GM12878 (cell line): ENCODE measurements around the gene IFIT2. TPM values are rescaled to one million over a fixed set of nuclear protein-coding genes. Genes with fewer than 3 reads are reported as not detected.

Experiments used
- ATAC-seq: fragments of 200-7000 bp; cut with Tn5 transposase; 3 replicates; pipeline ENCODE4 v1.9.1; 2020; ENCODE audit warnings: mild to moderate bottlenecking, moderate library complexity
- BruUV-seq: library from RNA; stranded (reverse); fragments of 400-500 nt; replicated peaks from 2 replicates; lab custom pipeline; 2021; lab: Mats Ljungman, UMichigan
- CTCF ChIA-PET: fragments of 300-600 bp; sonication (Branson Sonifier 250); formaldehyde crosslinking; extraction: SDS; loops from one replicate; lab custom pipeline; 2021; ENCODE audit warnings: inconsistent platforms; lab: Yijun Ruan, JAX
- POLR2A ChIA-PET: fragments of 350-600 bp; formaldehyde crosslinking; extraction: SDS; loops from one replicate; lab custom pipeline; 2021; ENCODE audit warnings: inconsistent platforms; lab: Charles Lee
- RAD21 ChIA-PET: fragments of 300-600 bp; sonication (Branson Sonifier 250); formaldehyde crosslinking; loops from one replicate; lab custom pipeline; 2023; ENCODE audit warnings: antibody characterized with exemption; ENCODE audit not compliant: unreplicated experiment; lab: Charles Lee
- SMC1A ChIA-PET: fragments of 300-600 bp; sonication (Branson Sonifier 250); formaldehyde crosslinking; loops from one replicate; lab custom pipeline; 2023; ENCODE audit not compliant: unreplicated experiment, uncharacterized antibody; lab: Charles Lee
- DNase-seq: peaks from one replicate; pipeline ENCODE4 v3.0.0-alpha.2; 2011; ENCODE audit warnings: low read depth, low spot score
- FAIRE-seq: peaks from 3 replicates; lab custom pipeline; 2011; peaks lifted over from hg19 to GRCh38; lab: Jason Lieb, UNC
- H2AFZ ChIP-seq: 2 replicates; pipeline ENCODE4 v1.6.0; 2011; ENCODE audit warnings: low read depth, low read length, control low read depth; ENCODE audit not compliant: control insufficient read depth
- H3K27ac ChIP-seq: 2 replicates; pipeline ENCODE4 v1.5.1; 2011; ENCODE audit warnings: control low read depth; ENCODE audit not compliant: control insufficient read depth, insufficient read depth
- H3K27me3 ChIP-seq, 2 experiments: replicated peaks in 1 of 2; 2 replicates each; pipeline versions ENCODE4 v1.6.0 to v1.6.1; 2011; ENCODE audit warnings: low read length in 1 of 2; ENCODE audit not compliant: control insufficient read depth in 2 of 2, insufficient read depth in 2 of 2
- H3K36me3 ChIP-seq, 2 experiments: 2 replicates each; pipeline ENCODE4 v1.5.1; 2011; ENCODE audit warnings: low read length in 1 of 2; ENCODE audit not compliant: control insufficient read depth in 2 of 2, insufficient read depth in 2 of 2
- H3K4me1 ChIP-seq: 2 replicates; pipeline ENCODE4 v1.6.1; 2011; ENCODE audit warnings: mild to moderate bottlenecking, low read length, moderate library complexity, mixed read lengths; ENCODE audit not compliant: control insufficient read depth, insufficient read depth
- H3K4me2 ChIP-seq: 2 replicates; pipeline ENCODE4 v1.6.0; 2011; ENCODE audit warnings: control low read depth; ENCODE audit not compliant: control insufficient read depth, insufficient read depth
- H3K4me3 ChIP-seq: fragments of 200-600 bp; sonication (generic); 2 replicates; pipeline ENCODE4 v1.5.1; 2016
- H3K79me2 ChIP-seq: 2 replicates; pipeline ENCODE4 v1.6.0; 2011; ENCODE audit warnings: low read length; ENCODE audit not compliant: control insufficient read depth, insufficient read depth
- H3K9ac ChIP-seq: 2 replicates; pipeline ENCODE4 v1.8.0; 2011; ENCODE audit warnings: low read length, control low read depth, mixed read lengths; ENCODE audit not compliant: control insufficient read depth, insufficient read depth
- H3K9me3 ChIP-seq: replicated peaks from 3 replicates; pipeline ENCODE4 v1.5.1; 2011; ENCODE audit warnings: mild to moderate bottlenecking, low read length; ENCODE audit not compliant: control insufficient read depth, insufficient read depth
- H4K20me1 ChIP-seq: 2 replicates; pipeline ENCODE4 v1.6.0; 2011; ENCODE audit not compliant: control insufficient read depth, insufficient read depth
- CHD2 ChIP-seq: IDR thresholded peaks from 2 replicates; pipeline ENCODE4 v1.6.1; 2011; ENCODE audit warnings: low read depth, low read length, improper control_type of control experiment, borderline replicate concordance
- FOS ChIP-seq: IDR thresholded peaks from 3 replicates; pipeline ENCODE4 v1.6.1; 2011; ENCODE audit warnings: borderline replicate concordance; ENCODE audit not compliant: insufficient read length; ENCODE audit errors: extremely low read depth
- HCFC1 ChIP-seq: fragments of 150-350 bp; IDR thresholded peaks from 2 replicates; pipeline ENCODE4 v1.6.1; 2014; ENCODE audit warnings: low read length
- HDAC2 ChIP-seq: fragments of 200-600 bp; sonication (generic); IDR thresholded peaks from 2 replicates; pipeline ENCODE4 v1.6.1; 2017
- MAX ChIP-seq: IDR thresholded peaks from 2 replicates; pipeline ENCODE4 v1.6.1; 2012; ENCODE audit warnings: low read depth, low read length, improper control_type of control experiment
- NR2F1 ChIP-seq: fragments of 450-650 bp; conservative IDR thresholded peaks from 2 replicates; pipeline ENCODE4 v1.6.1; 2017; ENCODE audit warnings: mild to moderate bottlenecking
- NRF1 ChIP-seq: conservative IDR thresholded peaks from 2 replicates; pipeline ENCODE4 v1.6.1; 2011; ENCODE audit warnings: mild to moderate bottlenecking, low read depth, low read length, improper control_type of control experiment
- PML ChIP-seq: IDR thresholded peaks from 2 replicates; pipeline ENCODE4 v1.6.1; 2012; ENCODE audit warnings: low read length, inconsistent platforms
- POU2F2 ChIP-seq: IDR thresholded peaks from 3 replicates; pipeline ENCODE4 v1.6.1; 2011; ENCODE audit warnings: low read depth, mild to moderate bottlenecking, low read length, borderline replicate concordance
- RAD21 ChIP-seq: IDR thresholded peaks from 2 replicates; pipeline ENCODE4 v1.6.1; 2011; ENCODE audit warnings: mild to moderate bottlenecking, low read depth, low read length, moderate library complexity; ENCODE audit not compliant: insufficient read depth
- RBBP5 ChIP-seq: fragments of 200-600 bp; sonication (generic); conservative IDR thresholded peaks from 2 replicates; pipeline ENCODE4 v1.6.1; 2016
- ZBTB11 ChIP-seq: fragments of 450-650 bp; formaldehyde crosslinking; IDR thresholded peaks from 2 replicates; pipeline ENCODE4 v1.5.0; 2022; ENCODE audit warnings: mild to moderate bottlenecking, missing genetic modification characterization
- ZNF217 ChIP-seq: fragments of 450-650 bp; IDR thresholded peaks from 2 replicates; pipeline ENCODE4 v1.6.1; 2017; ENCODE audit warnings: antibody characterized with exemption, mild to moderate bottlenecking
- WGBS: methylation state at CpG from one replicate; pipeline ENCODE4 v1.1.6; 2016; ENCODE audit warnings: low lambda C conversion rate; ENCODE audit not compliant: insufficient replicate concordance, insufficient coverage; ENCODE audit errors: missing lambda C conversion rate; 5-methylcytosine and 5-hydroxymethylcytosine counted together
- in situ Hi-C: fragments of 300-500 bp; cut with MboI; formaldehyde crosslinking; loops from 9 replicates; pipeline ENCODE4 v1.14.3; 2018; ENCODE audit warnings: mixed read lengths
- intact Hi-C: fragments of 100-400 bp; cut with micrococcal nuclease; formaldehyde crosslinking; loops from one replicate; pipeline ENCODE4 v1.14.2; 2022; ENCODE audit not compliant: unreplicated experiment
- polyA plus RNA-seq, 11 experiments: library from polyadenylated mRNA; depleted of rRNA in 4 of 11; unstranded in 6 of 11; stranded (reverse) in 5 of 11; fragments of >200 nt; fragmentation: Nextera tagmentation in 4 of 11; fragmentation: Illumina TruSeq in 1 of 11; extraction: Ambion mirVana in 4 of 11; extraction: Trizol in 1 of 11; gene quantifications; 1 replicate in 1 of 11; 2 replicates in 10 of 11; pipeline versions ENCODE4 v1.2.1 to v1.2.3, GENCODE V29; 2011 to 2016; ENCODE audit warnings: inconsistent platforms in 2 of 11, missing spikeins in 2 of 11, low read depth in 1 of 11
- total RNA-seq, 4 experiments: library from RNA; depleted of rRNA in 3 of 4; stranded (reverse); fragments of >200 nt in 3 of 4; fragmentation: Illumina TruSeq in 1 of 4; extraction: Trizol in 1 of 4; gene quantifications; 2 replicates each; pipeline versions ENCODE4 v1.2.1 to v1.2.3, GENCODE V29; 2013 to 2021
- TF ChIP-seq, protein P1 (sequence below): fragments of 450-650 bp; IDR thresholded peaks from 2 replicates; pipeline ENCODE4 v1.6.1; 2016; ENCODE audit warnings: mild to moderate bottlenecking, moderate library complexity, borderline replicate concordance

IFIT2 gene
- total and polyA plus RNA-seq, 10 of the 15 experiments (the other 5 are each of a cell fraction or from before 2014, with no cell fraction given), result 5.2 to 14.8 (median 9.7) TPM

GRCh38 chr10:89351780-89352597, 50.1 kb downstream of the IFIT2 start:
- SMC1A ChIA-PET, result interaction anchor here (0.6 to 8.3 kb wide), 10 partner anchors 9 to 134 kb away, joined by 3 to 97 read pairs (median 4); no protein-coding TSS in a partner anchor
- RAD21 ChIA-PET, result interaction anchor here (0.9 to 3.1 kb wide), 6 partner anchors 11 to 109 kb away, joined by 3 to 38 read pairs (median 8); partner anchors contain the start of gene IFIT2
- WGBS, result 47% methylated on average over 12 of the region's 12 CpGs
- in situ Hi-C loops, result no loop called here
- Histone ChIP-seq H3K4me3 (no peak overlapping the region), H3K9me3 (no peaks in the 10 kb centered on the region), H3K9ac (no peak overlapping the region), H3K27ac (peak overlapping the region; percentile 51), H3K4me2 (peak overlapping the region; percentile 81), H4K20me1 (no peaks in the 10 kb centered on the region), H3K79me2 (no peaks in the 10 kb centered on the region), H3K4me1 (peaks cover 44% of the 10 kb centered on the region), H3K27me3 (no peaks in the 10 kb centered on the region), H2AFZ (no peak overlapping the region; the same call in 1 of the 2 replicates), H3K36me3 (no peaks in the 10 kb centered on the region)
- DNase-seq (no peak), ATAC-seq (peak; percentile 84), FAIRE-seq (peak; percentile 80)
- CTCF ChIA-PET, result interaction anchor here (0.8 to 3.5 kb wide), 7 partner anchors 11 to 67 kb away, joined by 3 to 34 read pairs (median 5); partner anchors contain the start of gene IFIT2
- intact Hi-C loops, result loop anchor here (1.0 kb wide), 1 partner anchor 17 kb away; no protein-coding TSS in a partner anchor
- POLR2A ChIA-PET, result interaction anchor here (0.5 to 1.4 kb wide), 8 partner anchors 10 to 351 kb away, joined by 3 to 6 read pairs (median 4); partner anchors contain the start of gene IFIT5
- BruUV-seq, result no TSS peak
- TF ChIP-seq HDAC2, result no peak
- TF ChIP-seq POU2F2, result peak; percentile 78; the same call in 2 of the 3 replicates
- no peak for TF ChIP-seq ZNF217
- TF ChIP-seq, protein P1, sequence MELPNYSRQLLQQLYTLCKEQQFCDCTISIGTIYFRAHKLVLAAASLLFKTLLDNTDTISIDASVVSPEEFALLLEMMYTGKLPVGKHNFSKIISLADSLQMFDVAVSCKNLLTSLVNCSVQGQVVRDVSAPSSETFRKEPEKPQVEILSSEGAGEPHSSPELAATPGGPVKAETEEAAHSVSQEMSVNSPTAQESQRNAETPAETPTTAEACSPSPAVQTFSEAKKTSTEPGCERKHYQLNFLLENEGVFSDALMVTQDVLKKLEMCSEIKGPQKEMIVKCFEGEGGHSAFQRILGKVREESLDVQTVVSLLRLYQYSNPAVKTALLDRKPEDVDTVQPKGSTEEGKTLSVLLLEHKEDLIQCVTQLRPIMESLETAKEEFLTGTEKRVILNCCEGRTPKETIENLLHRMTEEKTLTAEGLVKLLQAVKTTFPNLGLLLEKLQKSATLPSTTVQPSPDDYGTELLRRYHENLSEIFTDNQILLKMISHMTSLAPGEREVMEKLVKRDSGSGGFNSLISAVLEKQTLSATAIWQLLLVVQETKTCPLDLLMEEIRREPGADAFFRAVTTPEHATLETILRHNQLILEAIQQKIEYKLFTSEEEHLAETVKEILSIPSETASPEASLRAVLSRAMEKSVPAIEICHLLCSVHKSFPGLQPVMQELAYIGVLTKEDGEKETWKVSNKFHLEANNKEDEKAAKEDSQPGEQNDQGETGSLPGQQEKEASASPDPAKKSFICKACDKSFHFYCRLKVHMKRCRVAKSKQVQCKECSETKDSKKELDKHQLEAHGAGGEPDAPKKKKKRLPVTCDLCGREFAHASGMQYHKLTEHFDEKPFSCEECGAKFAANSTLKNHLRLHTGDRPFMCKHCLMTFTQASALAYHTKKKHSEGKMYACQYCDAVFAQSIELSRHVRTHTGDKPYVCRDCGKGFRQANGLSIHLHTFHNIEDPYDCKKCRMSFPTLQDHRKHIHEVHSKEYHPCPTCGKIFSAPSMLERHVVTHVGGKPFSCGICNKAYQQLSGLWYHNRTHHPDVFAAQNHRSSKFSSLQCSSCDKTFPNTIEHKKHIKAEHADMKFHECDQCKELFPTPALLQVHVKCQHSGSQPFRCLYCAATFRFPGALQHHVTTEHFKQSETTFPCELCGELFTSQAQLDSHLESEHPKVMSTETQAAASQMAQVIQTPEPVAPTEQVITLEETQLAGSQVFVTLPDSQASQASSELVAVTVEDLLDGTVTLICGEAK, result no peak
- peak; percentile 60; the same call in 1 of the 2 replicates for TF ChIP-seq NR2F1
- no peak for TF ChIP-seq RBBP5
- no peak for TF ChIP-seq ZBTB11 (CRISPR knock-in tag)
- no peak for TF ChIP-seq HCFC1
- no peak for TF ChIP-seq RAD21
- 0 out of 2 replicates have a peak, but pooled peaks have one; percentile 9 for TF ChIP-seq PML
- TF ChIP-seq FOS, result no peak
- TF ChIP-seq NRF1, result no peak
- TF ChIP-seq CHD2, result no peak
- no peak for TF ChIP-seq MAX
